DND-41 (cell line): ENCODE data around the gene PPP3CA.

Source experiments
- ATAC-seq: fragments of 200-7000 bp; cut with Tn5 transposase; 3 replicates; pipeline ENCODE4 v1.9.1; 2021; ENCODE audit warnings: low read depth; ENCODE audit not compliant: insufficient read depth
- DNase-seq: peaks from one replicate; pipeline ENCODE4 v3.0.0-alpha.2; 2020
- H2AFZ ChIP-seq: 2 replicates; pipeline ENCODE4 v1.6.0; 2012; ENCODE audit warnings: low read depth, low read length
- H3K27ac ChIP-seq: 2 replicates; pipeline ENCODE4 v1.5.1; 2012; ENCODE audit warnings: low read length, inconsistent platforms
- H3K27me3 ChIP-seq: fragments of 200-600 bp; sonication (generic); 2 replicates; pipeline ENCODE4 v1.6.0; 2012; ENCODE audit warnings: low read length, mild to moderate bottlenecking, inconsistent platforms; ENCODE audit not compliant: insufficient read depth, poor library complexity
- H3K36me3 ChIP-seq: 2 replicates; pipeline ENCODE4 v1.5.1; 2012; ENCODE audit warnings: low read length, inconsistent platforms; ENCODE audit not compliant: insufficient read depth
- H3K4me1 ChIP-seq: 2 replicates; pipeline ENCODE4 v1.5.1; 2012; ENCODE audit warnings: mild to moderate bottlenecking, low read length; ENCODE audit not compliant: insufficient read depth
- H3K4me2 ChIP-seq: 2 replicates; pipeline ENCODE4 v1.6.0; 2012; ENCODE audit warnings: mild to moderate bottlenecking, moderate library complexity, low read length, inconsistent platforms; ENCODE audit not compliant: insufficient read depth
- H3K4me3 ChIP-seq, 2 experiments: fragments of 200-600 bp in 1 of 2; shearing (Covaris generic) in 1 of 2; 2 replicates each; pipeline ENCODE4 v1.5.1; 2012 to 2016; ENCODE audit warnings: inconsistent platforms in 2 of 2, low read length in 2 of 2, mild to moderate bottlenecking in 2 of 2, low read depth in 1 of 2, moderate library complexity in 1 of 2
- H3K79me2 ChIP-seq: 2 replicates; pipeline ENCODE4 v1.6.0; 2012; ENCODE audit warnings: low read length, inconsistent platforms; ENCODE audit not compliant: insufficient read depth
- H3K9ac ChIP-seq: 2 replicates; pipeline ENCODE4 v1.6.0; 2012; ENCODE audit warnings: low read depth, mild to moderate bottlenecking, inconsistent platforms, low read length, moderate library complexity
- H3K9me3 ChIP-seq: 2 replicates; pipeline ENCODE4 v1.5.1; 2012; ENCODE audit warnings: low read length, moderate library complexity, mild to moderate bottlenecking, inconsistent platforms; ENCODE audit not compliant: insufficient read depth, severe bottlenecking
- H4K20me1 ChIP-seq: 2 replicates; pipeline ENCODE4 v1.6.0; 2012; ENCODE audit warnings: low read length; ENCODE audit not compliant: insufficient read depth
- CTCF ChIP-seq: IDR thresholded peaks from 2 replicates; pipeline ENCODE4 v1.5.1; 2012; ENCODE audit warnings: borderline replicate concordance, low read length, moderate library complexity, mild to moderate bottlenecking; ENCODE audit not compliant: poor library complexity, severe bottlenecking; ENCODE audit errors: extremely low read depth
- EZH2 ChIP-seq: IDR thresholded peaks from 3 replicates; pipeline ENCODE4 v1.6.1; 2012; ENCODE audit warnings: borderline replicate concordance, low read depth, mild to moderate bottlenecking, moderate library complexity, low read length, inconsistent platforms; ENCODE audit not compliant: severe bottlenecking

The PPP3CA gene

DNA sequence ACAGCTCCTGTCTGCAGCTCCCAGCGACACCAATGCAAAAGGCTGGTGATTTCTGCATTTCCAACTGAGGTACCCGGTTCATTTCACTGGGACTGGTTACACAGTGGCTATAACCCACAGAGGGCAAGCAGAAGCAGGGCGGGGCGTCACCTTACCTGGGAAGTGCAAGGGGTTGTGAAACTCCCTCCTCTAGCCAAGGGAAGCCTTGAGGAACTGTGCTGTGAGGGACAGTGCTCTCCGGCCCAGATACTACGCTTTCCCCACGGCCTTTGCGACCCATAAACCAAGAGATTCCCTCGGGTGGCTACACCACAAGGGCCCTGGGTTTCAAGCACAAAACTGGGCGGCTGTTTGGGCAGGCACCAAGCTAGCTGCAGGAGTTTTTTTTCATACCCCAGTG is 218.9 kb downstream of the PPP3CA start:
- Histone ChIP-seq H4K20me1 (0 out of 2 replicates have a peak, but pooled peaks cover 4% of the 10 kb centered on the region), H3K9me3 (no peaks in the 10 kb centered on the region), H3K27ac (no peak overlapping the region), H2AFZ (no peak overlapping the region), H3K4me3 (no peak overlapping the region), H3K4me2 (no peak overlapping the region), H3K36me3 (no peaks in the 10 kb centered on the region), H3K27me3 (no peaks in the 10 kb centered on the region), H3K79me2 (no peaks in the 10 kb centered on the region), H3K4me1 (no peaks in the 10 kb centered on the region), H3K9ac (no peak overlapping the region)
- ATAC-seq (no peak), DNase-seq (no peak)
- TF ChIP-seq EZH2, result no peak

DNA sequence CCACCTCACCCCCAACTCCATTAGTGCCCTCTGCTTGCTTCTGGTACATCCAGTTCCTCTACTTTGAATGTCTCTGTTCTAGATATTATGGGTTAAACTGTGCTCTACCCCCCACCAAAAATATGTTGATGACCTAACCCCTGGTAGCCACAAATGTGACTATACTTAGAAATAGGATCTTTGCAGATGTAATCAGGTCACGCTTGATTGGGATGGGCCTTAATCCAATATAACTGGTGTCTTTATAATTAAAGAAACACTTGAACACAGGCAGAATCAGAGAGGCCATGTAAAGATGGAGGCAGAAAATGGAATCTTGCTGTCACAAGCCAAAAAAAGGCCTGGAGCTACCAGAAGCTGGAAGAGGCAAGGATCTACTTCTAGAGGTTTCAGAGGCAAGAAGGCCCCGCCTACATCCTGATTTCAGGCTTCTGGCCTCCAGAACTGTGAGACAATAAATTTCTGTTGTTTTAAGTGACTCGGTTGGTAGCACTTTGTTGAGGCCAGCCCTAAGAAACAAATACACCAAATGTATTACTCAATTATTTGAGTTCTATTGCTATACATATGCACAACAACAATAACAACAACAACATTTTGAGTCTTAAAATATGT is 220.0 kb downstream of the PPP3CA start:
- no peak overlapping the region for H3K4me3 ChIP-seq
- H3K4me2 ChIP-seq, result no peak overlapping the region

GRCh38 chr4:101126059-101126458 is 221.3 kb downstream of the PPP3CA start:
- no peaks in the 10 kb centered on the region for H3K79me2 ChIP-seq
- DNase-seq, result no peak
- no peak for ATAC-seq
- H4K20me1 ChIP-seq, result 0 out of 2 replicates have a peak, but pooled peaks cover 4% of the 10 kb centered on the region
- TF ChIP-seq EZH2 (no peak), CTCF (no peak)
- no peak overlapping the region for H3K9ac ChIP-seq
- no peak overlapping the region for H3K4me3 ChIP-seq
- no peak overlapping the region for H3K27ac ChIP-seq
- no peaks in the 10 kb centered on the region for H3K4me1 ChIP-seq
- H3K9me3 ChIP-seq, result no peaks in the 10 kb centered on the region
- no peak overlapping the region for H2AFZ ChIP-seq
- no peaks in the 10 kb centered on the region for H3K36me3 ChIP-seq
- H3K4me2 ChIP-seq, result no peak overlapping the region
- no peaks in the 10 kb centered on the region for H3K27me3 ChIP-seq

More for the DNA sequence above, 220.0 kb downstream of the PPP3CA start:
- Histone ChIP-seq H3K9me3 (no peaks in the 10 kb centered on the region), H3K79me2 (no peaks in the 10 kb centered on the region), H2AFZ (no peak overlapping the region), H3K4me1 (no peaks in the 10 kb centered on the region), H3K27me3 (no peaks in the 10 kb centered on the region), H3K27ac (no peak overlapping the region), H3K9ac (no peak overlapping the region), H3K36me3 (no peaks in the 10 kb centered on the region), H4K20me1 (0 out of 2 replicates have a peak, but pooled peaks cover 4% of the 10 kb centered on the region)
- TF ChIP-seq EZH2, result no peak
- TF ChIP-seq CTCF, result no peak
- ATAC-seq (no peak), DNase-seq (no peak)

DNA sequence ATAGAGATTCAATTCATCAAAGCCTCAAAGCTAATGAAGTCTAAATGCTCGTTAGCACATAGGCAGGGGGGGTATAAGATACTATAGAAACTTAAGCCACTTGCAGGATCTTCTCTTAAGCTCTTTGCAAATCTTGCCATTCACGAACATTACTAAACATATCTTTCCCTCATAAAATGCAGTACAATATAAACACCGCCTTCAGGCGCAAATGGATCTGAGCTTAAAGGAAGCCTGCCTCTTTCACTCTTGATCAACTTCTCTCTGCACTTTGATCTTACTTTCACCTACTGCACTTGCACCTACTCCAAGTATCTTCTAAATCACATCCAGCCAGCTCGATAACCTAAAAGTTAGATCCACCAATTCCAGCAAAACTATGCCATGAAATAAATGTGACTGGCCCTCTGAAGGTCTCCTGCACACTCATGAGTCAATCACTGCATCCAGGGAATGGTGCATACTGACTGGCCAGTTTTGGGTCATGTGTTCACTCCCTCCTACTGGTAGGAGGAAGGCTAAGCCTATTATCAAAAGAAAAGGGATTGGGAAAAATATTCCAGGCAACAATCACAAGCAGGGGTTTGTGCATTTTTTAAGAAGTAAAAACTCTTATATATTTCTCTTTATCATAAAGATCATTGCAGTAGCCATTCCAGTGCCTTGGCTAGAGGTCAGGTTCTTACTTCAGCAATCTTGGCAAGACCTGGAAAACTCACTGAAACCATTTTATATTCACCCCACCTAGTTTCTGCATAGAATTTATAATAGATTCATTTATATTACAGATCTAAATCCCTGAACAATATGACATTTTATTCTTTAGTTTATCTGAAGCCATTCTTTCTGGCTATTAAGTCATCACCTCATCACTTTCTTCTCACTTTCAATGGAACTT is 222.0 kb downstream of the PPP3CA start:
- Histone ChIP-seq H4K20me1 (0 out of 2 replicates have a peak, but pooled peaks cover 4% of the 10 kb centered on the region), H3K9me3 (no peaks in the 10 kb centered on the region), H3K4me3 (no peak overlapping the region), H3K27me3 (no peaks in the 10 kb centered on the region), H2AFZ (no peak overlapping the region), H3K36me3 (no peaks in the 10 kb centered on the region), H3K27ac (no peak overlapping the region), H3K9ac (no peak overlapping the region), H3K4me2 (no peak overlapping the region), H3K79me2 (peaks cover under 1% of the 10 kb centered on the region; the same call in 1 of the 2 replicates), H3K4me1 (no peaks in the 10 kb centered on the region)
- no peak for DNase-seq
- ATAC-seq, result no peak
- TF ChIP-seq CTCF (no peak), EZH2 (no peak)
